Endothelial cell of umbilical vein (primary cell): ENCODE data around the gene UTF1. TPM values are rescaled to one million over a fixed set of nuclear protein-coding genes. Genes with fewer than 3 reads are reported as not detected.

Experiments
- BruUV-seq: library from RNA; stranded (reverse); fragments of 400-500 nt; replicated peaks from 2 replicates; lab custom pipeline; 2021; lab: Mats Ljungman, UMichigan
- CTCF ChIA-PET: fragments of 300-600, 350-600 bp; sonication (Branson Sonifier 250); formaldehyde crosslinking; loops from one replicate; lab custom pipeline; 2021; ENCODE audit warnings: antibody characterized with exemption, inconsistent platforms; lab: Charles Lee
- POLR2A ChIA-PET: fragments of 300-600, 350-600 bp; sonication (Branson Sonifier 250); formaldehyde crosslinking; loops from one replicate; lab custom pipeline; 2021; ENCODE audit warnings: antibody characterized with exemption, inconsistent platforms; lab: Charles Lee
- DNase-seq: peaks from one replicate; pipeline ENCODE4 v3.0.0-alpha.2; 2011; ENCODE audit warnings: low read depth, low spot score
- FAIRE-seq: peaks from 2 replicates; lab custom pipeline; 2011; peaks lifted over from hg19 to GRCh38; lab: Jason Lieb, UNC
- H2AFZ ChIP-seq: 2 replicates; pipeline ENCODE4 v1.6.0; 2012; ENCODE audit warnings: low read depth, low read length, control low read depth, inconsistent platforms
- H3K27ac ChIP-seq: 2 replicates; pipeline ENCODE4 v1.5.1; 2011; ENCODE audit warnings: low read depth, mild to moderate bottlenecking, control low read depth, low read length, moderate library complexity; ENCODE audit not compliant: insufficient read depth
- H3K27me3 ChIP-seq, 2 experiments: 2 replicates each; pipeline versions ENCODE4 v1.6.0 to v1.6.1; 2011; ENCODE audit warnings: low read length in 2 of 2, mixed read lengths in 1 of 2; ENCODE audit not compliant: control insufficient read depth in 2 of 2, insufficient read depth in 2 of 2
- H3K36me3 ChIP-seq, 2 experiments: 2 replicates in 1 of 2; 3 replicates in 1 of 2; pipeline ENCODE4 v1.5.1; 2011; ENCODE audit warnings: low read length in 2 of 2, mild to moderate bottlenecking in 1 of 2, moderate library complexity in 1 of 2; ENCODE audit not compliant: control insufficient read depth in 2 of 2, insufficient read depth in 2 of 2; ENCODE audit errors: extremely low read depth in 1 of 2
- H3K4me1 ChIP-seq: 3 replicates; pipeline ENCODE4 v1.5.1; 2011; ENCODE audit warnings: mild to moderate bottlenecking, low read length; ENCODE audit not compliant: control insufficient read depth, insufficient read depth; ENCODE audit errors: extremely low read depth
- H3K4me2 ChIP-seq: 2 replicates; pipeline ENCODE4 v1.6.1; 2011; ENCODE audit warnings: low read length, control low read depth, mixed read lengths; ENCODE audit not compliant: insufficient read depth
- H3K4me3 ChIP-seq, 3 experiments: fragments of 200-600 bp in 1 of 3; sonication (generic), shearing (Covaris generic) in 1 of 3; replicated peaks in 1 of 3; 2 replicates each; pipeline ENCODE4 v1.5.1; 2011 to 2016; ENCODE audit warnings: control low read depth in 3 of 3, low read length in 3 of 3, mild to moderate bottlenecking in 2 of 3, inconsistent platforms in 1 of 3, low read depth in 1 of 3, moderate library complexity in 1 of 3; ENCODE audit not compliant: insufficient read depth in 1 of 3
- H3K79me2 ChIP-seq: 2 replicates; pipeline ENCODE4 v1.6.0; 2012; ENCODE audit warnings: low read length, inconsistent platforms; ENCODE audit not compliant: control insufficient read depth, insufficient read depth
- H3K9ac ChIP-seq: replicated peaks from 2 replicates; pipeline ENCODE3; 2011; ENCODE audit warnings: low read length, control low read depth; ENCODE audit not compliant: insufficient read depth; ENCODE audit errors: extremely low read depth
- H3K9me1 ChIP-seq: replicated peaks from 3 replicates; pipeline ENCODE4 v1.6.0; 2011; ENCODE audit warnings: mild to moderate bottlenecking, low read length; ENCODE audit not compliant: control insufficient read depth, insufficient read depth; ENCODE audit errors: extremely low read depth
- H3K9me3 ChIP-seq: replicated peaks from 2 replicates; pipeline ENCODE4 v1.5.1; 2012; ENCODE audit warnings: low read length, inconsistent platforms; ENCODE audit not compliant: control insufficient read depth, insufficient read depth
- H4K20me1 ChIP-seq: replicated peaks from 2 replicates; pipeline ENCODE3; 2011; ENCODE audit warnings: mild to moderate bottlenecking, low read length; ENCODE audit not compliant: control insufficient read depth, insufficient read depth; ENCODE audit errors: extremely low read depth
- EZH2 ChIP-seq: IDR thresholded peaks from 2 replicates; pipeline ENCODE4 v1.6.1; 2012; ENCODE audit warnings: borderline replicate concordance, low read depth, mild to moderate bottlenecking, moderate library complexity, low read length, inconsistent platforms; ENCODE audit not compliant: severe bottlenecking
- JUN ChIP-seq: IDR thresholded peaks from 2 replicates; pipeline ENCODE4 v1.6.1; 2011; ENCODE audit warnings: borderline replicate concordance, low read depth; ENCODE audit not compliant: insufficient read length, insufficient read depth
- MYC ChIP-seq: IDR thresholded peaks from one replicate; pipeline ENCODE4 v1.6.1; 2011; ENCODE audit warnings: mild to moderate bottlenecking, low read depth, low read length
- POLR2A ChIP-seq: IDR thresholded peaks from 2 replicates; pipeline ENCODE4 v1.6.1; 2012; ENCODE audit warnings: low read depth, mild to moderate bottlenecking, control low read depth, low read length
- POLR2AphosphoS5 ChIP-seq: IDR thresholded peaks from 2 replicates; pipeline ENCODE4 v1.6.1; 2012; ENCODE audit warnings: low read depth, mild to moderate bottlenecking, control low read depth, low read length, moderate library complexity; ENCODE audit not compliant: insufficient read depth
- dilution Hi-C: fragments of 300-500 bp; cut with MboI; formaldehyde crosslinking; loops from one replicate; pipeline ENCODE4 v1.15.0; 2019; ENCODE audit warnings: low sequenced_read_pairs; ENCODE audit not compliant: extremely low pct_ligation_motif_present
- intact Hi-C: fragments of 100-400 bp; cut with micrococcal nuclease; formaldehyde crosslinking; loops from one replicate; pipeline ENCODE4 v1.10.0; 2022
- polyA plus RNA-seq, 4 experiments: library from polyadenylated mRNA; depleted of rRNA in 3 of 4; stranded (reverse) in 3 of 4; unstranded in 1 of 4; fragments of >200 nt; gene quantifications; 2 replicates each; pipeline versions ENCODE4 v1.2.1 to v1.2.3, GENCODE V29; 2011 to 2012; ENCODE audit warnings: missing spikeins in 1 of 4
- total RNA-seq: library from RNA; stranded (reverse); gene quantifications from 2 replicates; pipeline ENCODE4 v1.2.3, GENCODE V29; 2021

Gene UTF1
- total and polyA plus RNA-seq, 2 donors (not counting 3 experiments of a cell fraction or from before 2014, with no cell fraction given), result not detected

DNA sequence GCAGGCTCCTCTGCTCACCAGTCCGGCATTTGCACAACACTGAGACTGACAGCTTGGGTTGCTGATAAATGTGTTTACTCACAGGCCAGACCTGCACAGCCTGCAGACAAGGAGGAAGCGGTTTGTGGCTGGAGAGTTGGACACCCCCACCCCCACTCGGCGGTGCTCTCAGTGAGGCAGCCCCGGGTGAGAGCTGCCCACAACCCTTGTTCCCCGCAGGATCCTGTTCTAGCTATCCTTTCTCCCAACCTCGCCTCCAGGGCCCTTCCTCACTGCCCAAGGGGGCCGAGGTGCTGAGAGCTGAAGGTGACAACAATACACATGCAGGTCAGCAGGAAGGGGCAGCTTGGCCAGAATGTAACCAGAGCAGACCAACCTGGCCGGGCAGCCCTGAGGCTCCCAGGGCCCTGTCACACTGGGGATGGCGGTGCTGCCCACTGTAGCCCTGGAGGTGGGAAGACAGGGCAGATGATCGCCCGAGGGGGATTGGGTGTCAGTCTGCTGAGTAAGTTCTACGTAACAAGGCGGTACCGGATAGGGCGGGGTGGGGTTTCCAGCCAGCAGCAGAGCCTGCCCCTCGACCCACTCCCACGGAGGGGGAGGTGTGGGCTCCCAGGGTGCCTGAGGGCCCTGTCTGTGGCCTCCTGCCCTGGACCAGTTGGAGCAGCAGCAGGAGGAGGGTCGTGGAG lies 48.7 kb downstream of the UTF1 start:
- no peak overlapping the region for H3K4me3 ChIP-seq
- TF ChIP-seq EZH2, result no peak
- TF ChIP-seq POLR2A, result no peak
- H3K9ac ChIP-seq, result no peak overlapping the region
- H3K9me1 ChIP-seq, result no peaks in the 10 kb centered on the region
- DNase-seq (no peak), FAIRE-seq (no peak)
- H3K4me1 ChIP-seq, result no peaks in the 10 kb centered on the region
- ChIA-PET CTCF (interaction anchor here (1.0 to 1.5 kb wide), 3 partner anchors 14 to 316 kb away, joined by 3 to 6 read pairs (median 5); no protein-coding TSS in a partner anchor), POLR2A (no interaction called here)
- H3K27ac ChIP-seq, result no peak overlapping the region
- dilution Hi-C loops (no loop called here), intact Hi-C loops (no loop called here)
- no peak overlapping the region for H3K4me2 ChIP-seq
- H4K20me1 ChIP-seq, result no peaks in the 10 kb centered on the region
- peaks cover 4 to 23% of the 10 kb centered on the region in 2 experiments for H3K36me3 ChIP-seq
- H3K9me3 ChIP-seq, result no peaks in the 10 kb centered on the region
- H3K27me3 ChIP-seq, result peaks cover 5 to 10% of the 10 kb centered on the region in 2 experiments
- H2AFZ ChIP-seq, result no peak overlapping the region
- BruUV-seq, result no TSS peak
- no peaks in the 10 kb centered on the region for H3K79me2 ChIP-seq

DNA sequence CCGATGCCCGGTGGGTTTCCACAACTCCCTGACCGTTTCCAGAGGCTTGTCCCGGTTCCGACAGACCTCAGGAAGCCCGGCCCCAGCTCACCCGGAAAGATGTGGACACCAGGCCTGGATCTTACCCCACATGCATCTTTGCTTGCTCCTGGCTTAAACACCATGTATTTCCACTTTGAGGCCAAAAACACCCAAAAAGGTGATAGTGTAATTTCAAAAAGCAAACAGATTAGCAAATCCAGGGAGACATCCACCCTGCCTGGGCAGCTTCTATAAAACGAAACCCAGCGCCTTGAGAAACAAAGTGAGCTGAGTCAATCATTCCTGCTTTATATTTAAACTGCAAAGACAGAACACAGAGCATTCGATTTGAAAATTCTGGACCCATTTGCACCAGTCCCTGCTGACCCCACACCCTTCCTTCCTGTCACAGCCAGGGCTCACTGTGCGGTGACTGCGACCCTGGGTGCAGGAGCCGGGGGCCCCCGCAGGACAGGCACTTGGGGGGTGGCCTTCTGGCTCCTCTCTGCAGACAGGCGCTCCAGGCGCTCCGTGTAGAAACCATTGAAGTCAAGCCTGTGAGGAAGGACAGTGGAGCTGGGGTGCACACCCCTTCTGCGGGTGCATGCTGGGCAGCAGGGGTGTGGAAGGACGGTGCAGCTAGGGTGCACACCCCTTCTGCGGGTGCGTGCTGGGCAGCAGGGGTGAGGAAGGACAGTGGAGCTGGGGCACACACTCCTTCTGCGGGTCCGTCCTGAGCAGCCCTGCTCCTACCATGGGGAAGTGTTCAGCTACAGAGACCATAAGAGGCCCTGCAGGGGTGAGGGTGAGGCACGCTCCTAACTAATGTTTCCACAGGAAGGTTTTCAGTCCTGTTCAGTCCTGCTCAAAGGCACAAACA lies 49.6 kb downstream of the UTF1 start:
- Histone ChIP-seq H3K79me2 (no peaks in the 10 kb centered on the region), H3K27ac (no peak overlapping the region), H3K9me1 (no peaks in the 10 kb centered on the region), H3K27me3 (peaks cover 5 to 10% of the 10 kb centered on the region in 2 experiments), H3K4me2 (no peak overlapping the region), H2AFZ (no peak overlapping the region), H3K36me3 (peaks cover 4 to 28% of the 10 kb centered on the region in 2 experiments), H3K9ac (no peak overlapping the region), H4K20me1 (no peaks in the 10 kb centered on the region), H3K9me3 (no peaks in the 10 kb centered on the region), H3K4me3 (no peak overlapping the region), H3K4me1 (no peaks in the 10 kb centered on the region)
- no peak for FAIRE-seq
- intact Hi-C loops (no loop called here), dilution Hi-C loops (no loop called here)
- ChIA-PET POLR2A (no interaction called here), CTCF (no interaction called here)
- BruUV-seq, result no TSS peak
- TF ChIP-seq POLR2AphosphoS5 (no peak), JUN (no peak), POLR2A (no peak), MYC (no peak)
- DNase-seq, result no peak
